Tongue (tissue), 2 donors: ENCODE results near the gene SNAP29. TPM values are rescaled to one million over a fixed set of nuclear protein-coding genes. Genes with fewer than 3 reads are reported as not detected.
"Not testable (repeated sequence)": the region's sequence is repeated elsewhere in the genome, so short reads cannot be mapped to it uniquely, and the experiment has no call there.

ENCODE experiments used
- DNase-seq: peaks from one replicate; pipeline ENCODE4 v3.0.0-alpha.2; 2015
- total RNA-seq: library from RNA; depleted of rRNA; stranded (reverse); fragments of >200 nt; gene quantifications from one replicate; pipeline ENCODE4 v1.2.3, GENCODE V29; 2014

Gene SNAP29
- total RNA-seq = 8.4 TPM

DNA sequence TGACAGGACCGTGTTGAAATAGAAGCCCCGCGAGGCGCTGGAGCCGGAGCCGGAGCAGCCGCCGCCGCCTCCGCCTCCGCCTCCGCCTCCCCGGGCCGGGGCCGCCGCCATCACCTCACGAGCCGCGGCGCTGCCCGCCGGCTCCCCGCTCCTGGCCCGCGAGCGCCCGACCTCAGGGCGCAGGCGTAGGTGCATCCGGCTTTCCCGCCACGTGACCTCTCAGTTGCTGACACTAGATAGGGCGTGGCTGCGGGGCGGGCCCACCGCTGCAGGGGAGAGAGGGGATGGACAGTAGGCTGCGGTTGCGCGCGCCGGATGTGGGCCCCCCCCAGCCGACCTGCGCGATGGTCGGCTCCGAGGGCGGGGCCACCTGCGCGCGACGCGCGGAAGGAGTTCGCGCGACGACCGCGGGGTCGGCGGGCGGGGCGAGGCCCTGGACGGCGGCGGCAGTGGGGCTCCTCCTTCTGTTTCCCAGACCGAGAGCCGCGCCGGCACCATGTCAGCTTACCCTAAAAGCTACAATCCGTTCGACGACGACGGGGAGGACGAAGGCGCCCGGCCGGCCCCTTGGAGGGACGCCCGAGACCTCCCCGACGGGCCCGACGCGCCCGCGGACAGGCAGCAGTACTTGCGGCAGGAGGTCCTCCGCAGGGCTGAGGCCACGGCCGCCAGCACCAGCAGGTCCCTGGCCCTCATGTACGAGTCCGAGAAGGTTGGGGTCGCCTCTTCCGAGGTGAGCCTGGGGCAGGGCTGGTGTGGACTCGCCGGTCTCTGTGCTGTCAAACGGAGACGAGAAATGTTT is at the start of gene SNAP29, which contains the start of gene PI4KA:
Gene SNAP29 (plus strand): TSS at position 393 of the 802 bp plus-strand sequence. CDS start 104 bp downstream, at position 497.
Gene PI4KA (minus strand): TSS at position 197 of the 802 bp plus-strand sequence. CDS start 86 bp downstream, at position 111.
- DNase-seq = peak; percentile 99

DNA sequence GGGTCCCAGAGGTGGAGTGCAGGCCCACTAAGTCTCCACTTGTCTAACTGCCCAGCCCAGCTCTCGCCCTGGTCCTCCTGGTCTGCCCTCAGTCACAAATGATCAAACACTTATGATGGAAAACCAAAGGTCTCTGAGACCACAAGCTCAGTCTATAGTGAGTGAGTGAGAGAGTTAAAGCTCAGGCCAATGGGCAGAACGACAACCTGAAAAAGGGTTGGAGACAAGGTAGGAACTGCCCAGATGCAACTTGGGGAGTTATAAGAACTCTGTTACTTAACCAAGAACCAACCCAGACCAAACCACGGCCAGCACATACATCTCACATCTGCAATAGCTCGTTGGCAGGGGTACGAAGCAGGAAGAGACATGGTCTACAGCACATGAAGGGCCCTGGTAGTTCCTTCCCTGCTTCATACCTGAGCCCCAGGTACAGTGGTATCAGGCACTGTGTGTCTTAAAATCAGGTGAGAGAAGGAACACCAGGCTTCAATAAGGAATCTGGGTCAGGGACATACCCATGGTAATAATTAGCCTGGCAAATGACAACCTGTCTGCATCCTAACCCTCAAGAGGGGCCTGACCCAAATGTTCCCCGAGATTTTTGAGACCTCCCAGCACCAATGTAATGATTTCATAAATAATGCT is 49.1 kb upstream of the SNAP29 start:
- DNase-seq = no peak

- DNase-seq = no peak
Observed at GRCh38 chr22:20810645-20811044, 48.2 kb upstream of the SNAP29 start.

DNA sequence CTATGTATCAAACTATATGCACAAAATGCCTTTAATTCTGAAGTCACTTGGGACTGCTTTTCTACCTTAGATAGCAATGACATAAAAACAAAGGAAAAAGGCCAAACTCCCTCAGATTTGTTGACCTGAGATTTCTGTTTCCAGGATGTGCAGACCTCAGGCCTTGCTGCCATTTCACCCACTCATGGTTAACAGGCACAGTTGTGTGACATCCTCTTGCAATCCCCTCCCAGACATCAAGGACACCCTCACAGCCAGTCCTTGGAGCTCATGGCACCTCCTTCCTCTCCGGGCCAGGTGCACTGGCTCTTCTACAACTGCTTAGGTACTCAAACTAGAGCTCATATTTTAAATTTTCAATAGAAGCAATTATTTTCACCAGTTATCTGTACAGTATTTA is 47.6 kb upstream of the SNAP29 start:
- DNase-seq = no peak

GRCh38 chr22:20811971-20812660 is 46.7 kb upstream of the SNAP29 start:
- DNase-seq = no peak

DNA sequence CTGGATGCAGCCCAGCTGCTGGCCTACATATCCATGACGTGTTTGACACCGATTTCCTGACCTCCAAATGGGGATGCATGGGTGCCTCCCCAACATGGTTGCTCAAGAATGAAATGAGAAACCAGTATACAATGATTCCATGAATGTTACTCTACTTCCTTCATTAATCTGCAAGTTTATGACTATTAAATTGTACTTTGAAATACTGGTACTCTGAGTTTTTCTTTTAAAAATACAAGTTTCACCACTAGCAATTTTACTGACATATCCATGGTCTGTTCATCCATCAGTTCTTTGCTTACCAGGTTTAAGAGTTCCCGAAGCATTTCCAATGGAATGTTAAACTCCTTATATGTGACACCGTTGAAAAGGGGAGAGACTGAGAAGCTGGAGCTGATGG is 45.8 kb upstream of the SNAP29 start:
- no peak for DNase-seq

DNA sequence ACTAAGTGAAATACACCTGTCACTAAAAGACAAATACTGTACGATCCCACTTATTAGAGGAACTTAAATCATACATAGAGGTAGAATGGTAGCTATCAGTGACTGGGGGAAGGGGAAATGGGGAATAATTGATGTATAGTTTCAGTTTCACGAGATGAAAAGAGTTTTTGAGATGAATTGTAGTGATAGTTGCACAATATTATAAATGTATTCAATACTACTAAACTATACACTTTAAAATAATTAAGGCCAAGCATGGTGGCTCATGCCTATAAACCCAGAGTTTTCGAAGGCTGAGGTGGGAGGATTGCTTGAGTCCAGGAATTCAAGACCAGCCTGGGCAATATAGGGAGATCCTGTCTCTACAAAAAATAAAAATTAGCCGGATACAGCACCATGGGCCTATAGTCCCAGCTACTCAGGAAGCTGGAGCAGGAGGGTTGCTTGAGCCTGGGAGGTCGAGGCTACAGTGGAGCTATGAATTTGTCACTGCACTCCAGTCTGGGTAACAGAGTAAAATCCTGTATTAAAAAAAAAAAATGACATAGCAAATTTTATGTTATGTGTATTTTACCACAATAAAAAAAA is 44.5 kb upstream of the SNAP29 start:
- no peak for DNase-seq

GRCh38 chr22:20815477-20816050 is 43.2 kb upstream of the SNAP29 start:
- no peak for DNase-seq

- DNase-seq = no peak
Observed at GRCh38 chr22:20816559-20816958, 42.2 kb upstream of the SNAP29 start.

- DNase-seq = no peak
Observed at GRCh38 chr22:20818471-20818870, 40.3 kb upstream of the SNAP29 start.

- DNase-seq = no peak
Observed at GRCh38 chr22:20819471-20819870, 39.3 kb upstream of the SNAP29 start.

GRCh38 chr22:20821717-20822239 is 37.0 kb upstream of the SNAP29 start:
- not testable (repeated sequence) for DNase-seq

GRCh38 chr22:20822240-20822639 is 36.6 kb upstream of the SNAP29 start:
- DNase-seq = no peak

- DNase-seq = no peak
Observed at GRCh38 chr22:20823264-20823663, 35.5 kb upstream of the SNAP29 start.

DNA sequence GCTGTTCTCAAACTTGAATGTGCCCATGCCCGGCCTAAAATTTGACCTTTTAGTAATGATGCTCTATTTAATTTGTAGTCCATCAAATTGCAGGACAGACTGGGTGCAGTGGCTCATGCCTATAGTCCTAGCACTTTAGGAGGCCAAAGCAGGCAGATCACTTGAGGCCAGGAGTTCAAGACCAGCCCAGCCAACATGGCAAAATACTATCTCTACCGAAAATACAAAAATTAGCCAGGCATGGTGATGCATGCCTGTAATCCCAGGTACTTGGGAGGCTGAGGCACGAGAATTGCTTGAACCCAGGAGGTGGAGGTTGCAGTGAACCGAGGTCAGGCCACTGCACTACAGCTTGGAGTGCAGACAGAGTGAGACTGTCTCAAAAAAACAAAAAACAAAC is 33.6 kb upstream of the SNAP29 start:
- not testable (repeated sequence) for DNase-seq

GRCh38 chr22:20825624-20826023 is 33.2 kb upstream of the SNAP29 start:
- DNase-seq = no peak

DNA sequence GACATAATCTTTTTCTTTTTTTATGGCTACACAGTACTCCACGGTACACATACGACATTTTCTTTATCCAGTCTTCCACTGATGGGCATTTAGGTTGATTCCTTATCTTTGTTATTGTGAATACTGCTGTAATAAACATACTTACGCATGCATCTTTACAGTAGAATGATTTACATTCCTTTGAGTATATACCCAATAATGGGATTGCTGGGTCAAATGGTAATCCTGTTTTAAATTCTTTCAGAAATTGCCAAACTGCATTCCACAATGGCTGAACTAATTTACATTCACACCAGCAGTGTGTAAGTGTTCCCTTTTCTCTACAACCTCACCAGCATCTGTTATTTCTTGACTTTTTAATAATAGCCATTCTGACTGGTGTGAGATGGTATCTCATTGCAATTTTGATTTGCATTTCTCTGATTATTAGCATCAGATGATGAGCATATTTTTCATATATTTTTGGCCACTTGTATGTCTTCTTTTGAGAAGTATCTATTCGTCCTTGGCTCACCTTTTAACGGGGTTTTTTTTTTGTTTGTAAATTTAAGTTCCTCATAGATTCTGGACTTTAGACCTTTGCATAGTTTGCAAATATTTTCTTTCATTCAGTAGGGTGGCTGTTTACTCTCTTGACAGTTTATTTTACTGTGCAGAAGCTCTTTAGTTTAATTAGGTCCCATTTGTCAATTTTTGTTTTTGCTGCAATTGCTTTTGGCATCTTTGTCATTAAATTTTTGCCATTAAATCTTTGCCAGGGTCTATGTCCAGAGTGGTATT is 32.2 kb upstream of the SNAP29 start:
- not testable (repeated sequence) for DNase-seq

GRCh38 chr22:20829491-20830134 is 29.2 kb upstream of the SNAP29 start:
- no peak for DNase-seq

DNA sequence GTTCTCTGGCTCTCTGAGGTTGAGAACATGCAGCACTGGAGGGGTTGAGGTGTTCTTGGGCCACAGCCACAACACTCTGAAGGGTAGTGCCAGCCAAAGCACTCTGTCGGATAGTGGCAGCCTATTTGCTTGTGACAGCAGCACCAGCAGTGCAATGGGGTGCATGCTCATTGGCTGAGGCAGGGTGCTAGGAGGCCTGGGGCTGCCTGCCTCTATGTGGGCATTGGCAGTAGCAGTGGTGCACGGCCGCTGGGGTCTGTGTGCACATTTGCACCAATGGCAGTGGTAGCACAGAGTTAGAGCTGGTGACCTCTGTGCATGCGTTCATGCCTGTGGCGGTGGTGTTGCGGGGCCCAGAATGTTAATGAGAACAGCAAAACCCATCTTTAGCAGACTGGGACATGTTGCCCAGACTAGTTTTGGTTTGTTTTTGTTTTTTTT is 25.6 kb upstream of the SNAP29 start:
- DNase-seq = no peak

DNA sequence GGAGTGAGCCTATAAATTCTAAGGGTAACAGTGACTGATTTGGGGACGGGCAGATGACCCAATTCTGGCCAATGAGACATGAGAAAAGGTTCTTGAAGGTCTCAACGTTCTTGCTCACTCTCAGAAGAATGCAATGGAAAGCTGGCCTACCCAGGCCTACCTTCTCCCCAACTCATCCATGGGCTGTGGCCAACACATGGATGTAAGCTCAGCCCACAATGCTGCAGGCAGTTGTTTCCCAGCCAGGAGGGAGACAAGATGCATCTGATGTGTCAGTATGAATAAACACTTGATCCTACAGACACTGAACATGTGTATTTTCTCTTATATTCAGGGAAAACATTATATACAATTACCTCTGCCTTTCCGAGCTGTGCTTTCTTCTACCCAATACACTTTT is 24.6 kb upstream of the SNAP29 start:
- peak; percentile 46 for DNase-seq

DNA sequence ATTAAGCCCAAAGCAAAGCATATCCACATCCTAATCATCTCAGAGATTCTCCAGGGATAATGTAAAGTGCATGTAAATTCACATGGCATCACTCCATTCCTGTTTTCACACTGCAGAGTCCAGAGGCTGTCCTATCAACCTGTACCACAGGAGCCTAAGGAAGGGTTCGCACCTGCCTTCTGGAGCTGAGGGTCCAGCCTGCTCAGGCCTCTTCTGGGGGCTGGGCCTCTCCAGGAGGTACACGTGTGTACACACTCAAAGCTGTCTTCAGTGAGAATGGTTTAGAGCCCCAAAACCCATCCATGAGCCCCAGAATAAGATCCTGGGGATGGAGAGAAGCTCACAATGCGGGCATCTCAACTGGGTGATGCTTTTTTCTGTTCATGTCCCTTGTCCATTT is 24.1 kb upstream of the SNAP29 start:
- DNase-seq = no peak
